AG04450 (cell line): ENCODE results near the gene EID1. TPM values are rescaled to one million over a fixed set of nuclear protein-coding genes. Genes with fewer than 3 reads are reported as not detected.

Experiments
- CTCF ChIA-PET: fragments of 300-600, 350-600 bp; formaldehyde crosslinking; extraction: SDS; loops from one replicate; lab custom pipeline; 2022; ENCODE audit warnings: antibody characterized with exemption, inconsistent platforms; lab: Charles Lee
- POLR2A ChIA-PET: fragments of 350-600 bp; formaldehyde crosslinking; extraction: SDS; loops from one replicate; lab custom pipeline; 2021; ENCODE audit warnings: antibody characterized with exemption, inconsistent platforms; lab: Yijun Ruan, JAX
- DNase-seq: peaks from one replicate; pipeline ENCODE4 v3.0.0-alpha.2; 2011; ENCODE audit warnings: low read depth, low spot score
- H3K27ac ChIP-seq: one replicate; pipeline ENCODE4 v1.5.1; 2012; ENCODE audit warnings: low read depth, low read length, control low read depth
- H3K27me3 ChIP-seq: one replicate; pipeline ENCODE4 v1.6.0; 2012; ENCODE audit warnings: low read length; ENCODE audit not compliant: control insufficient read depth, insufficient read depth
- H3K4me3 ChIP-seq: 2 replicates; pipeline ENCODE4 v1.5.1; 2011; ENCODE audit warnings: mild to moderate bottlenecking, low read depth, low read length, control low read depth
- H3K9me3 ChIP-seq: 2 replicates; pipeline ENCODE4 v1.5.1; 2012; ENCODE audit warnings: low read length; ENCODE audit not compliant: control insufficient read depth, insufficient read depth
- CTCF ChIP-seq: IDR thresholded peaks from 2 replicates; pipeline ENCODE4 v1.5.1; 2011; ENCODE audit warnings: low read depth, low read length, control low read depth, inconsistent platforms
- polyA plus RNA-seq: library from polyadenylated mRNA; depleted of rRNA; stranded (reverse); fragments of >200 nt; gene quantifications from 2 replicates; pipeline ENCODE4 v1.2.3, GENCODE V29; 2011

EID1 gene
- polyA plus RNA-seq, 1 experiment = 348 TPM

GRCh38 chr15:48913141-48913540 is 35.2 kb downstream of the EID1 start:
- Histone ChIP-seq H3K27me3 (no peaks in the 10 kb centered on the region), H3K27ac (no peak overlapping the region), H3K9me3 (no peaks in the 10 kb centered on the region), H3K4me3 (no peak overlapping the region)
- ChIA-PET CTCF (no interaction called here), POLR2A (no interaction called here)
- TF ChIP-seq CTCF = no peak
- no peak for DNase-seq

DNA sequence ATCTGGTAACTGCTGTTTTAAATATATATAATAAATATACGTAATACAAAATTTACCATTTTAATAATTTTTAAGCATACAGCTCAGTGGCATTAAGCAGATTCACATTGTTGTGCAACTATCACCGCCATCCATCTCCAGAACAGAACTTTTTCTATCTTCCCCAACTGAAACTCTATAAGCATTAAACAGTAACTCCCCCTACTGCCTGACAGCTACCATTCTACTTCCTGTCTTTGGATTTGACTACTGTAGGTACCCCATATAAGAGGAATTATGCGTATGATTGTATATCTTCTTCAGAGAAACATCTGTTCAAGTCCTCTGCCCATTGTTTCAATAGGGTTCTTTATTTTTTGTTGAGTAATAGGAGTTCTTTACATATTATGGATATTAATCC is 36.8 kb downstream of the EID1 start:
- ChIA-PET CTCF (no interaction called here), POLR2A (no interaction called here)
- no peak for TF ChIP-seq CTCF

GRCh38 chr15:48915861-48916260 is 37.9 kb downstream of the EID1 start:
- CTCF ChIA-PET = no interaction called here
- no peak overlapping the region for H3K27ac ChIP-seq

More for the DNA sequence above, 36.8 kb downstream of the EID1 start:
- Histone ChIP-seq H3K27ac (no peak overlapping the region), H3K27me3 (no peaks in the 10 kb centered on the region), H3K4me3 (no peak overlapping the region), H3K9me3 (no peaks in the 10 kb centered on the region)
- DNase-seq = no peak

DNA sequence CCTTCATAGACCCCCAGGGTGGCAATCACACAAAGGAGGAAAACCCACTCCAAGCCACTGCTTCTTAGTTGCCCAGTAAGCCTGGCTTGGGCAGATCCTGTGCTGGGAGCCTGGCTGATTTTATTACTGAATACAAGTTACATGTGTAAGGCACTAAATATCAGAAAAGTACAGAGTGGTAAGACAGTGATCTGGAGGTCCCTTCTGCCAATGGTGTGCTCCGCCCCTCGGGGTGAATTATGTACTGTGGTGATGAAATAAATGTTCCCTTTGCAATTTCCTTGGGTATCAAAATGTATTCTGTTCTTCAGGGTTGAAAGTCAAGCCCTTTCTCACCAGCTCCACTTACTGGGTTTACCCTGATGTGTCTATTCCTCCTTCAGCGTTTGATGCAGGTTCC is 38.8 kb downstream of the EID1 start:
- ChIA-PET CTCF (interaction anchor here (1.2 kb wide), 1 partner anchor 59 kb away, joined by 4 read pairs; no protein-coding TSS in a partner anchor), POLR2A (no interaction called here)
- no peak for DNase-seq
- Histone ChIP-seq H3K27me3 (no peaks in the 10 kb centered on the region), H3K27ac (no peak overlapping the region), H3K4me3 (no peak overlapping the region), H3K9me3 (no peaks in the 10 kb centered on the region)
- no peak for TF ChIP-seq CTCF

More at GRCh38 chr15:48915861-48916260, 37.9 kb downstream of the EID1 start:
- no peak overlapping the region for H3K4me3 ChIP-seq
- no peaks in the 10 kb centered on the region for H3K9me3 ChIP-seq
- no peaks in the 10 kb centered on the region for H3K27me3 ChIP-seq
- DNase-seq = no peak
- no peak for TF ChIP-seq CTCF
- POLR2A ChIA-PET = interaction anchor here (0.5 to 0.6 kb wide), 2 partner anchors 14 to 50 kb away, joined by 3 to 6 read pairs; no protein-coding TSS in a partner anchor

DNA sequence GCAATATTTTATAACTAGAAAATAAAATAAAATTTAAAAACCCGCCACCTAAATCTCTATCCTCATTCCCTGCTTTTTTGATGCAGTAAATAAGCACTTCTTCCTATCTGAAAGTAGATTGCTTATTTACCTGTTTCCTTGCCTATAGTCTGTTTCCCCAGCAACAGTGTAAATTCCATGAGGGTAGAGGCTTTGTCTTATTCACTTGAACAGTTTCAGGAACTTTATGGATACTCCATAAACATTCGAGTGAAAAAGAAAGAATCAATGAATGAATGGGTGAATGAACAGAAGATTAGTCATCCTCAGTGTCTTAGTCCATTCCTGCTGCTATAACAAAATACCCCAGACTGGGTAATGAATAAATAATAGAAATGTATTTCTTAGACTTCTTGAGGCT is 44.1 kb downstream of the EID1 start:
- no peak for DNase-seq
- no peaks in the 10 kb centered on the region for H3K9me3 ChIP-seq
- H3K4me3 ChIP-seq = no peak overlapping the region
- no peaks in the 10 kb centered on the region for H3K27me3 ChIP-seq
- no peak for TF ChIP-seq CTCF
- no peak overlapping the region for H3K27ac ChIP-seq
- ChIA-PET CTCF (no interaction called here), POLR2A (no interaction called here)
